Glutamatergic neuron (in vitro differentiated cells): ENCODE measurements around the gene DHRS3. TPM values are rescaled to one million over a fixed set of nuclear protein-coding genes. Genes with fewer than 3 reads are reported as not detected.
A peak's percentile ranks its signal among the peaks of the same experiment; 100 is the strongest.

ENCODE experiments used
- DNase-seq: peaks from one replicate; pipeline ENCODE4 v3.0.0; 2022
- H3K27ac Mint-ChIP-seq: one replicate; pipeline ENCODE4 v1.8.0; 2020; ENCODE audit warnings: mild to moderate bottlenecking, mixed read lengths, inconsistent platforms; ENCODE audit not compliant: unreplicated experiment
- H3K27me3 Mint-ChIP-seq: one replicate; pipeline ENCODE4 v1.8.0; 2020; ENCODE audit warnings: mild to moderate bottlenecking, moderate library complexity, mixed read lengths, inconsistent platforms; ENCODE audit not compliant: unreplicated experiment
- H3K36me3 Mint-ChIP-seq: one replicate; pipeline ENCODE4 v1.8.0; 2020; ENCODE audit warnings: mild to moderate bottlenecking, mixed read lengths, inconsistent platforms; ENCODE audit not compliant: unreplicated experiment
- H3K4me1 Mint-ChIP-seq: one replicate; pipeline ENCODE4 v1.8.0; 2020; ENCODE audit warnings: mild to moderate bottlenecking, low read depth, mixed read lengths, inconsistent platforms; ENCODE audit not compliant: unreplicated experiment
- H3K4me3 Mint-ChIP-seq: one replicate; pipeline ENCODE4 v1.8.0; 2020; ENCODE audit warnings: mild to moderate bottlenecking, mixed read lengths, inconsistent platforms; ENCODE audit not compliant: unreplicated experiment
- H3K9me3 Mint-ChIP-seq: one replicate; pipeline ENCODE4 v1.8.0; 2020; ENCODE audit warnings: mild to moderate bottlenecking, moderate library complexity, mixed read lengths, inconsistent platforms; ENCODE audit not compliant: unreplicated experiment
- CTCF ChIP-seq: fragments of 200-600 bp; sonication (generic); IDR thresholded peaks from one replicate; pipeline ENCODE4 v1.5.0; 2021; ENCODE audit not compliant: partially characterized antibody, unreplicated experiment
- total RNA-seq: library from RNA; stranded (reverse); fragmentation: NEBNext Ultra II Directional; extraction: Animal tissue kit (Norgen Biotek cat#: 25700); gene quantifications from one replicate; pipeline ENCODE4 v1.2.1, GENCODE V29; 2021; ENCODE audit not compliant: unreplicated experiment

The DHRS3 gene
- total RNA-seq, 1 donor from 2014 or later = not detected

DNA sequence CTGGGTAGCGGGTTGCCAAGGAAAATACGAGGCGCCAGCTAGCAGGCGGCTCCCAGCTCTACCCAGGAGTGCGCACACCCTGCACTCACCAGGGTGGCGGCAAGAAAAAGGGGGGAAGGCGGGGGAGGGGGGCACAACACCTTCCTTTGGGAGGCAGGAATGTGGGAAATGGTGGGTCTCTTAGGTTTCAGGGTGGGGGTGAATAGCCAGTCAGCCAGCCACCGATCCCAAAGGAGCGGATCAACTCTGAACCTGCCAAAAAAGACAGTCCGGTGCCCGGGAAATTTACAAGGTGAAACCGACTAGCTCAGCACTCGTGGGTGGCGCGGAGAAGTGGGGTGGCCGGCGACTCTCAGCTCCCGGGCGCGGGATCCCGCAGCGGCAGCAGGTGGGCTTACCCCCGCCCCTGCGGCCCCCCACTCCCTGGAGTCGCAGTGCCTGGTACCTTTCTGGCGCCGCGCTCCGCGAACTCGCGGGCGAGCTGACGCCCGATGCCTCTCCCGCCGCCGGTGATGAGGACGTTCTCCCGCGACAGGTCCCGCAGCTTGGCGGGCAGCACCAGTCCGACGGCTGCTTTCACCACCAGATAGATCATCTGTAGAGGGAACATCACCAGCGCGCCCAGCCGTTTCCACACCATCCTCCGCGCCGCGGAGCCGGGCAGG is 1.2 kb downstream of the DHRS3 start:
- Mint-ChIP-seq H3K36me3 (no peaks in the 10 kb centered on the region), H3K4me1 (peaks cover 3% of the 10 kb centered on the region), H3K4me3 (peak overlapping the region; percentile 93), H3K9me3 (peaks cover 9% of the 10 kb centered on the region), H3K27me3 (peaks cover 11% of the 10 kb centered on the region), H3K27ac (no peak overlapping the region)
- no peak for TF ChIP-seq CTCF
- DNase-seq = no peak

- no peak overlapping the region for H3K4me3 Mint-ChIP-seq
- no peak for DNase-seq
- H3K9me3 Mint-ChIP-seq = peaks cover 9% of the 10 kb centered on the region
- no peak for TF ChIP-seq CTCF
- H3K36me3 Mint-ChIP-seq = no peaks in the 10 kb centered on the region
- no peak overlapping the region for H3K27ac Mint-ChIP-seq
- H3K27me3 Mint-ChIP-seq = peaks cover 11% of the 10 kb centered on the region
- peaks cover 3% of the 10 kb centered on the region for H3K4me1 Mint-ChIP-seq
These were observed 1.9 kb downstream of the DHRS3 start for GRCh38 chr1:12615865-12616708.

DNA sequence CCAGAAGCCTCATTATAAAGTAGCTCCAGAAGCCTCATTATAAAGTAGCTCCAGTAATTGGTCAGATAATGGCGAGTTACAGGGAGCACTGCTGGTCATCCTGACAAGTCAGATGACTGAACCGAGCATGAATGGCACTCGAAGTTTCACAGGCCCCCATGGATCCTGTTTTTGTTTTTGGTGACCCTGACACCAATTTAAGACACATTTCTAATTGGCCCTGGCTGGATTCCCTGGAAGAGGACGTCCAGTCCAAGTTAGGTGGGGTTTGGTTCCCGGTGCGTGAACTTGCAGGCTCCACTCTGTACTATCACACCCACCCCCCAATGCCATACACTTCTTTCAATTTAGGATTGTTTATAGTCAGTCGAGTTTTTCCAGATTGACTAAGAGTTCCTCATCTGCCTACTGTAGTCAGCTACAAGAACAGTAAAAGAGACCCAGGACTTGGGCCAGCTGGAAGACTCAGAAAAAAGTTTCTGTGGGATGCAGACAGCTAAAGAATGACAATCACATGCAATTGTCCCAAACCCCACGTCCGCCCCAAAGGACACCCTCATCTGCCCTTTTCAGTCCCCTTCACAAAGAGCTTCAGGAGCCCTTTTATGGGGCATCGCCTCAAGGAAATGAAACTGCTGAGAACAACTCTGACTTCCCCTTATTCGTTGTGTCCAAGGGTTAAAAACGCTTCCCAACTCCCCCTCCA is 2.7 kb downstream of the DHRS3 start:
- Mint-ChIP-seq H3K4me3 (no peak overlapping the region), H3K36me3 (no peaks in the 10 kb centered on the region), H3K4me1 (peaks cover 3% of the 10 kb centered on the region), H3K27ac (no peak overlapping the region), H3K9me3 (peaks cover 9% of the 10 kb centered on the region), H3K27me3 (peaks cover 11% of the 10 kb centered on the region)
- no peak for DNase-seq
- TF ChIP-seq CTCF = no peak

DNA sequence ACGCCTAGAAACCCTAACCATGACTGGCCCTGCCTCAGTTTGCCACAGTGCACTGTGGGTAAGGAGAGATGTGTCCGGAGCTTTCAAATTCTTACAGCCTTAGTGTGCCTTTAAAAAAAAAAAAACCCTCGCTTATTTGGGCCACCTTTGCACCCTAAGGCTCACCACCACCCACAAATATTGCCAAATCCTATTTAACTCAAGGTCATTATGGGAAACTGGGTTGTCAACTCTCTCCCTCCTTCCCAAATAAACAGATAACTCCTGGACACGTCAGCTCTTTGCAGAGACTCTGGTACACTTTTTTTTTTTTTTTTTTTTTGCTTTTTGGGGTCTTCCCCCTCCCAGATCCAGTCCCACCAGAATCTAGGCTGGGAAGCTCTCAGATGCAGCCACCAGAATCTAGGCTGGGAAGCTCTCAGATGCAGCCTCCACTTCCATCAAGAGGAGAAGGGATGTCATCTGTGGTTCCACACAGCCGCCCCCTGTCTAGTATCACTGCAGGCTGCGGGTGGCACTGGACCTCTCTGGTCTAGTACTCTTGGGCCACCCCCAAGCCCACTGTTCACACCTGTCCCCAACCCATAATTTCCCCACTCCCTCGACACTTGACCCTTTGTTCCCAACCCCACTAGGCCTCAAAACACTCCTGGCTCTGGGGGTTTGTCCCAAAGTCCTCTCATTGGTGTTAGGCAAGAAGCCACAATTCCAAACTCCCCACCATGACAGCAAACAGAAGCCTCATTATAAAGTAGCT is 3.4 kb downstream of the DHRS3 start:
- H3K4me3 Mint-ChIP-seq = no peak overlapping the region
- H3K4me1 Mint-ChIP-seq = peaks cover 3% of the 10 kb centered on the region
- no peak for DNase-seq
- H3K9me3 Mint-ChIP-seq = peaks cover 9% of the 10 kb centered on the region
- no peak overlapping the region for H3K27ac Mint-ChIP-seq
- peaks cover 11% of the 10 kb centered on the region for H3K27me3 Mint-ChIP-seq
- H3K36me3 Mint-ChIP-seq = no peaks in the 10 kb centered on the region
- TF ChIP-seq CTCF = no peak
